AG08396 (cell line): Measurements from ENCODE around the gene CD96.
"Not testable (repeated sequence)": the region's sequence is repeated elsewhere in the genome, so short reads cannot be mapped to it uniquely, and the experiment has no call there.

ENCODE experiments used
- DNase-seq: peaks from one replicate; pipeline ENCODE4 v3.0.0; 2012; ENCODE audit warnings: low spot score, mixed read lengths

CD96 gene

DNA sequence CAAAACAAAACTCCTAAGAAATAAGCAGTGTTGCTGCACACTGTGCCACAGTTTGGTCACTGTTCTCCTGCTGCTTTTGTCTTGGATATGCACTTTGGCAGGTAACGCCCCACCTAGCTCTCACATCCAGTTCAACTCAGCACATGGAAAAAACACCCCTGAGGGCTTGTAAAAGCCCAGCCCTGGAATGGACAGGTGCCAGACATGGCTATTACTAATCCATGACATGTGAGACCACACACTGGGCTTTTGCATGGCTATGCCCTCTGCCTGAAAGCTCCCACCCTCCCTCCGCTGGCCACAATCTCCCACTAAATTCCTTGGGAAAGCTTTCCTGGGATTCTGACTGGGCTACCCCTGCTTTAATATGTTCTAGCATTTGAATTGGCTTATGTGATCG lies 77.8 kb downstream of the CD96 start:
- no peak for DNase-seq

DNA sequence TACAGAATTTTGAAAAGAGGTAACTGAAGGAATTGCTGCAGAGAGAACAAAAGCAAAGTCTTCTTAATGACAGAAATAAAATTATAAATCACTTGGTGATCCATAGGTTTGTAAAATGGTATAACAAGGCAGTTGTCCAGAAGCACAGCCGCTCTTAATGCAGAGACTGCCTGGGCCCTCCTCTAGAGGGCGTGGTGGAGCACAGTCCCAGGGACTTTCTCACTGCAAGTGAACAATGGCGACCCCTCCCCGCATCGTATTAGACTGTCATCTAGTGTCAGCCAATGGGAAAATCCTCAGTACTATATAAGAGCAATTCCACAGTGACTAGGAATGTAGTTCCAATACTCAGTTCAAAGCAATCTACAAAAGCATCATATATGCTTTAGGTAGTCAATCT lies 79.5 kb downstream of the CD96 start:
- DNase-seq: no peak

DNA sequence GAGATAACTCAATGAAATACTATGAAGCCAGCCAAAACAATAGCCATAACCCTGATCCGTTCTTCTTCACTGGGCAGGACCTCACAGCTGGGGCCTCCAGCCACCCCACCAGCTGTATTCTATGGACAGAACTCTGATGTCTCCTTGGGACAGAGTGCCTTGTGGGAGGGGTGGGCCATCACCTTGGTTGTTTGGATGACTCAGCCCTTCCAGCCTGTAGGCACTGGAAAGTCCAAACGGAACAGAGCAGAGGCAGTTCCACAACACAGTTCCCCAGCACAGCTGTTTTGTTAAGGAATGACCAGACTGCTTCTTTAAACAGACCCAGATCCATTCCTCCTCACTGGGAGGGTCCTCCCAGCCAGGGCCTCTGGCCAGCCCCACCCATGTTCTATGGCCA lies 85.1 kb downstream of the CD96 start:
- DNase-seq: peak; percentile 41

DNA sequence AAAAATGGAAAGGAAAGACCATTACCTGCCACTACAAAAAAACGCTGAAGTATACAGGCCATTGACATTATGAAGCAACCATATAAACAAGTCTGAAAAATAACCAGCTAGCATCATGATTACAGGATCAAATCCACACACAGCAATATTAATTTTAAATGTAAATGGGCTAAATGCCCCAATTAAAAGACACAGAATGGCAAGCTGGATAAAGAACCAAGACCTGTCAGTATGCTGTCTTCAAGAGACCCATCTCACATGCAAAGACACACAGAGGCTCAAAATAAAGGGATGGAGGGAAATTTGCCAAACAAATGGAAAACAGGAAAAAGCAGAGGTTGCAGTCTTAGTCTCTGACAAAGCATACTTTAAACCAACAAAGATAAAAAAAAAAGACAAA lies 87.0 kb downstream of the CD96 start:
- not testable (repeated sequence) for DNase-seq

DNA sequence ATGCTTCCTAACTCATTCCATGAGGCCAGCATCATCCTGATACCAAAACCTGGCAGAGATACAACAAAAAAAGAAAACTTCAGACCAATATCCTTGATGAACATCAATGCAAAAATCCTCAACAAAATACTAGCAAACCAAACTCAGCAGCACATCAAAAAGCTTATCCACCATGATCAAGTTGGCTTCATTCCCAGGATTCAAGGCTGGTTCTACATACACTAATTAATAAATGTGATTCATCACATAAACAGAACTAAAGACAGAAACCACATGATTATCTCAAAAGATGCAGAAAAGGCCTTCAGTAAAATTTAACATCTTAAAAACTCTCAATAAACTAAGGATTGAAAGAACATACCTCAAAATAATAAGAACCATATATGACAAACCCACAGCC lies 88.6 kb downstream of the CD96 start:
- not testable (repeated sequence) for DNase-seq

DNA sequence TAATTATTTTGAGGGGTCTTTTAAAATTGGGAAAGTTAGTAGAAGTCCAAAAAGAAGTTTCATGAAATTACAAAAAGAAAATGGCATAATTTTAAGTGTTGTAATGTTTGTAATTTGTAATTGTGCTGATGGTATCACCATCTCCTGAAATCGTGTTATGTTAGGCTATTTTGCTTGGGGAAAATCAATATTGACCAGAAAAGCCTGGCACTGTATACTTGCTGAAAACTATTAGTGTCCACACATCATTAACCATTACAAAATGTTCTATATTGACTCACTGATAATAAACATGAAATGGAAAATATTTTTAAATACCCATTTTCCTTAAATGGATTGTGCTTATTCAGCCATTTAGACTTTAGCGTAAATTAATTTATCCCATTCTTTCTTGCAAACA lies 93.4 kb downstream of the CD96 start:
- DNase-seq: no peak

DNA sequence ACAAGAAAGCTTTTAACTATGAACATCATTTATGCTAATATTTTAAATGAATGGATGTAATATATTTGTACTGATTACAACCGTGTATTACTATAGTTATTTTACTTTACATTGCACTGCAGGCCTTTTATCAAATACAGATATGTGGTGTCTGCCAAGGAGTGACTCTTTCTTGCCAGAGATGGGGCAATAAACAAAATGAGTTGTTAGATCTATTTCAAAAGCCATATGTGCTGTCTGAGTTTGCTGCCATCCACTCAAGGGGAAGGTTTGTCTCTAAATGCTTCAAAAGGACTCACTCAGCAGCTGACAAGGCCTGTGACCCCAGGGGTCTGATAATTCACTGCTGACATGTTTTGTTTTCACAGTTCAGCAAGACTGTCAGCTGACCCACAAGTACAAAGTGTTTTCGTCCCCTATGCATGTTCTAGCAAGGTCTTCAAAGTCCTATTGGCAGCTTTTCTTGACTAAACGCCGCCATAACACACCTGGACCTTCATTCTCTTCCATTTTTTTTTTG lies 94.4 kb downstream of the CD96 start:
- DNase-seq: no peak

DNA sequence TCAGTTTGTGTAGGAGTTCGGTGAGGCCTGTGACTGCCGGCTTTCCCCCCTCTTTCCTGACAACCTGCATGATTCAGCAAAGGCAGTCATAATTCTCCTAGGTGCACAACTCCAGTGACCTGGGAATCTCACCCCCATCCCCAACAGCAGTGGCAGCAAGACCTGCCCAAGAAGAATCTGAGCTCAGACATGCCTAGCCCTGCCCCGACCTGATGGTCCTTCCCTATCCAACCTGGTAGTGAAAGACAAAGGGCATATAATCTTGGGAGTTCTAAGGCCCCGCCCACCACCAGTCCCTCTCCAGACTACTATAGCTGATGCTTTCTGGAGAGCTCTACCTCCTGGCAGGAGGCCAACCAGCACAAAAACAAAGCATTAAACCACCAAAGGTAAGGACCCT lies 97.3 kb downstream of the CD96 start:
- no peak for DNase-seq

DNA sequence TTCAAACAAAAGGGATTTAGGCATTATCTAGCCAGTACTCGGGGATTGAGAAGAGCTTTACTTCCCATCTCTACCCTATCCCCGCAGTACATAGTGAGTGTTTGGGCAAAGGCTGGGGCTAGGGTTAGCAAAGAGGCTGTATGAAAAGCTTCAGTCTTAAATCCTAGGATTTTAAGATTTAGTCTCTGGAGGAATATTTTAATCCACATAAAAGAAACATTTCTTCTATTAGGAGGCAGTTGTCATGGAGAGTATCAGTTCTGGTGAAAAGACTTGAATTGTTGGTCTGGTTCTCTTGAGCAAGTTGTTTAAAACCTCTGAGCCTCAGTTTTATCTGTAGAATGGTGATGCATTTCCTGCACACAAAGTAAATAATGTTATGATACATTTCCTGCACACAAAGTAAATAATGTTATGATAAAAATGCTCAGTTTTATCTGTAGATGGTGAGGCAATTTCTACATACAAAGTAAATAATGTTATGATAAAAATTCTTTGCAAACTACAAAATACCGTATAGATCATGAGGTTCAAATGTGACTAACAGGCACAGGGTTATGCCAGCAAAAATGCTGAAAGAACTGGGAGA lies 107.1 kb downstream of the CD96 start:
- no peak for DNase-seq

DNA sequence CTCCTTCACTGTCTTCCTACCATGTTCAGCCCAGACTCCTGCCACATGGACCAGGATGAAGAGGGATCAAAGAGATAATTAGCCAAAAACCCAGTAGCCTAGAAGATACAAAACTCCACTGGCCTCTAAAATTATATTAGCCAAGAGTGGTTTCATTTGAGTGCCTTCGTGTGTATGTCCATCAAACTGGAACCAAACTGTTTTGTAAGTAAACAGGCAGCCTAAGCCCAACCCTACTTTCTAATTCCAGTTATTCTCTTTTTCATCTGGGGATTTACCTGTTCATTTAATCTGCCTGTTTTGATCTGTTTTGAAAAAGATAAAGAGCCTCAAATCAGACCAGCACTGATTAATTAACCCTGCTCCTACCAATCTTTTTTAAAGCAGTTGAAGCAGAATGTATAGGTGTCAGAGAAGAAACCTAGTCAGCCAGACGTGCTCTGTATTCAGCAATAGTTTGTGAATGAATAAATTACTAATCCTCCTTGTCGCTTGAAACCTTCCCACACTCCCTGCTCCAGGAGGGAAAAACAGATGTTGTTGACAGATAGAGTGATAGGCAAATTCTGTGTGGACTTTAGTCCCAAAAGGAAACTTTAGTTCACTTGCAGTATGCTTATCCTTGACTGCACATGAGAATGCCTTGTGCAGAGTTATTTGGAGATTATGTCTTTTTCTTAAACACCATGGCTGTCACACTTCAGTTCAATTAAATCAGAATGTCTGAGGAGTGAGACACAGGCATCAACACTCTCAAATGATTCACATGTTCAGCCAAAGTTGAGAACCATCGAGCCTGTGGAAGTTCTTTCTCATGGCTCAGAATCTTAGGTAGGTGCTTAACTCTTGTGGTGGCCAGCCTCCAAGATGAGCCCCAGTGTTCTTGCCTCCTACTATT lies 108.6 kb downstream of the CD96 start:
- no peak for DNase-seq

DNA sequence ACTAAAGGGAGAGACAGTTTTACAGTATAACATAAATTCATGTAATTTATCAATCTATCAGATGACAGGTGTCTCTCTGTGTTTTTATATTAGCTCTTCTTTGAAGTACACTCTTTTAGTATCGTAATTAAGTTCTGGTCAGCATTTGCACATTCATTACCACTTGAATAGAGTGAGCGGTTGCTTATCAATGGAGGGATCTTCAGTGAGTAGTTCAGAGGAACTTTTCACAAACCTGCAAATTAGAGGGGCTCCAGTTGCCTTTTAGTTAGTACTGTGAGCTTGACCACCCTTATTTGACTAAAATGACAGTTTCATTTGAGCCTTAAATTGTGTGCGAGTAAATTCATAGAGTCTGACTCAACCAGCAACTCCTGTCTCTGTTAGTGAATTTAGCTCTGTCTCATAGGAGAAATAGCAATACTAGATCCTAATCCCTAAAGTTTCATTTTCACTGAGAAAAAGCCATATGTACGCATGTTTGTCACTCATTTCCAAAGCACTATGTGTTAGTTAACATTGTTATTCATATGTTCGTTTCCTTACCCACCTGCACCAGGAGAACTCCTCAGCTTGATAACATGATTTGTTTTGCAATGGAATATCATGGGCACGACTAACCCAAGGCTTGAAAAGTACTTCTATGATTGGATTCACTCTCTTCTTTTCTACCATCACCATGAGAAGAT lies 110.6 kb downstream of the CD96 start:
- no peak for DNase-seq

DNA sequence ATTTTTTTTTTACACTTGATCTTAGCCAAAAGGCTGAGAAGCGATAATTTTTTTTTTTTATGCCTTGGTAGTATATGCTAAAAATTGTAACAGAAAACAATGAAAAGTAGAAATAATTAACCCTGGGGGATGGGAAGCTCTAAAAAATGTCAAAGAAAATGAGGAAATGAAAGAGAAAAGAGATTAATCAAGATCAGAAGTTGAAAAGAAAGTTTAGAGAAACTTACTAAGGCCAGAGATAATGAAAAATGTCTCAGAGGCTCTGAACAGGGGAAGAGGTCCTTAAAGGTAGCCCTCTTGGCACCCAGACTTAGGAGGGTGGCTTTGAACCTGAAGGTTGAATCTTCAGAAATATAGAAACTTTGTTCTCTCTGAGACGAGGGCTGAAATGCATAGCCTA lies 111.8 kb downstream of the CD96 start:
- no peak for DNase-seq

DNA sequence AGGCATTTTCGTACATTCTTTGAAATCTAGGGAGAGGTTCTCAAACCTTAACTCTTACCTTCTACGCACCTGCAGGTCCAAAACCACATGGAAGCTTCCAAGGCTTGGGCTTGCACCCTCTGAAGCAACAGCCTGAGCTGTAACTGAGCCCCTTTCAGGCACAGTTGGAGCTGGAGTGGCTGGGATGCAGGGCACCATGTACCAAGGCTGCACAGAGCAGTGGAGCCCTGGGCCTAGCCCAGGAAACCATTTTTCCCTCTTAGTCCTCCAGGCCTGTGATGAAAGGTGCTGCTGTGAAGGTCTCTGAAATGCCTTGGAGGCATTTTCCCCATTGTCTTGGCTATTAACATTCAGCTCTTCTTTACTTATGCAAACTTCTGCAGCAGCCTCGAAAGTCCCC lies 120.0 kb downstream of the CD96 start:
- DNase-seq: no peak

DNA sequence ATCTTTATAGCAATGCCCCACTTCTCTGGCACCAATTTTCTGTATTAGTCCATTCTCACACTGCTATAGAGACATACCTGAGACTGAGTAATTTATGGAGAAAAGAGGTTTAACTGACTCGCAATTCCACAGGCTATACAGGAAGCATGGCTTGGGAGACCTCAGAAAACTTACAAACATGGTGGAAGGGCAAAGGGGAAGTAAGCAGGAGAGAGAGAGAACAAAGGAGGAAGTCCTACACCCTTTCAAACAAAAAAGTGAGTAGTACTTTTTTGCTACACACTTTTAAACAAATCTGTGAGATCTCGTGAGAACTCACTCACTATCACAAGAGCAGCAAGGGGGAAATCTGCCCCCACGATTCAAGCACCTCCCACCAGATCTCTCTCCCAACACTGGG lies 120.9 kb downstream of the CD96 start:
- no peak for DNase-seq

DNA sequence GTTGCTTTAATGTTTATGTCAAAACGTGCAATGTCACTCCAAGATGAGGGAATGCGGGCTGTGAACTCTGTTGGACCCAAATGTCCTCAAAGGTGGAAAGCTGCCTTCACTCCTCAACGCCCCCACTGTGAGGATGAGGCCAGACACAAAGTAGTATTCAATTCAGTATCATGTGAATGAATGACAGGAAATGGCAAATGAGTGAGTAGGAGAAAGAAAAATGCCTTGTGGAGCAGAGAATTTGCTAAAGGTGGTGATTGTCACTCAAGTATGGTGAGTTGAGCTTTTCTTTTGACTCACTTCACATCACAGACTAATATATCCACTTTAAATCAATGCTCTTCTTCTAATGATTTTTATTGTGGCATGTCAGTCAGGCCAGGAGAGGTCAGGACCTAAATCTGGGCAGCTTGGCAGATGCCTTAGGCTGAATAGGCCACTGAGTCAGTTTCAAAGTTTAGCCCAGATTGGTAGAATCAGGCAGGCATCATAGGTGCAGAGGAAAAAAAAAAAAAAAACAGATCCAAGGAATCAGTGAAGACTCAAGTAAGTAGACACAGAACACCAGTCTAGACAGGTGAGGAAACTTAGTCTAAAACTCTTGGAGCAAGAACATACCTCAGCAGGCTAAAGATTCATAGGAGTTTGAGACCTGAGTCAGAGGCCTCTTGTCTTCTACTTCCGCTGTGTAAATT lies 124.2 kb downstream of the CD96 start:
- no peak for DNase-seq

DNA sequence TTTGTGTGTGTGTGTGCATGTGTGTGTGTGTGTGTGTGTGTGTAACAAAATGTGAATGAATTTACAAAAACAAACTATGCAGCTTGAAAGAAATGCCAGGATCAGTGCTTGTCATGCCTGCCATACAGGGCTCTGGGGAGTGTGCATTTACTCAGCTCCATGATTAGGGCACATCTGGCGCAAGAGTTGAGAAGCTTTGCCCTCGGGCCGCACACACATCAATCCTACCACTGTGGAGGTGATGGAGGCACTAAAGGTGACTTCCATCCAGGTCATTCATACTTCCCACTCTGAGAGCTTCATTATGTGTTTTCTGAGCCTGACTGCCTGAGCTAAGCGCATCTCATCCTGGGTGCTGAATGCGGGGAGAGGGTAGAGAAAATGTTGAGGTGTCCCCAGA lies 125.2 kb downstream of the CD96 start:
- DNase-seq: no peak

DNA sequence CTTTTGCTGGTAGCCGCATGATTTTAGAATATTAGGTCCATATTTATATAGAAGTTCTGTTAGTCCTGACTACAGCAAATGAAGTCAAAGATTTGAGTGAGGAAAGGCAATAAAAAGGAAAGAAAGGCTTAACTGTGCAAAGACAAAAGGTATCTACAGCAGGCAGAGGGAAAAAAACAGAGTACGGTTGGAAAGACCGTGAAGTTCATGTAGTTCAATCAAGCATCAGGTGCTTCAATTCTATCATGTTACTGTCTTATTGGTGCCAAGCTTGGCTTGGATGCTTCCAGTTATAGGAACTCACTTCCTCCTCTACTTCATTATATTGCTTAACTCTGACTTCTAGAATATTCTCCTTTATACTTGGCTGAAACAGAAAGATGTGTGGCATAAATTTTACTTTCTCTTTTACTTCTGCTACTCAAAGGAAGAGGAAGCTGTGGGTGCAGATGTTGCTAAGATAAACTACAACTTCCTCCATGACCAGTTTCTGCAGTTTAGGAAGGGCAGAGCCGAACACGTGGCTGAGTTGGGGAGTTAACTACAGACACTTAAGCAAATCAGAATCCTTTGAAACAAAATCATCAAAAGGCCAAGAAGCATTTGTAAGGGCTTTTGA lies 125.7 kb downstream of the CD96 start:
- peak; percentile 15 for DNase-seq

DNA sequence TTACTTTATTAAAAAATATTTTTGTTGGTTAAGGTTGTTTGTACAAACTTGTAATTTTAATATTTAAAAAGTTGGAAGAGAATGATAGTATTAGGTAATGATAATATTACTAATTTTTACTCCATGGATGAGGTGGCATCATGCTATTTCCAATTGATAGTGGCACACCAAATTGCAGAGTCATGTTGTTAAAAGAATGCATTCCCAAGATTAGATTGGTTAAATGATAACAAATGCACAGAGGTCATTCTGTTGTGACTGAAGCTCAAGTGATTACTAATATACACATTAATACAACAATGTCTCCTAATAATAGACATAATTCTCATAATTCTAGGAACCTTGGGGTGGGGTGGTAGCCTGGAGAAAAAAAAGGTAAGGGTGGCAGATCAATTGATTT lies 126.3 kb downstream of the CD96 start:
- no peak for DNase-seq

DNA sequence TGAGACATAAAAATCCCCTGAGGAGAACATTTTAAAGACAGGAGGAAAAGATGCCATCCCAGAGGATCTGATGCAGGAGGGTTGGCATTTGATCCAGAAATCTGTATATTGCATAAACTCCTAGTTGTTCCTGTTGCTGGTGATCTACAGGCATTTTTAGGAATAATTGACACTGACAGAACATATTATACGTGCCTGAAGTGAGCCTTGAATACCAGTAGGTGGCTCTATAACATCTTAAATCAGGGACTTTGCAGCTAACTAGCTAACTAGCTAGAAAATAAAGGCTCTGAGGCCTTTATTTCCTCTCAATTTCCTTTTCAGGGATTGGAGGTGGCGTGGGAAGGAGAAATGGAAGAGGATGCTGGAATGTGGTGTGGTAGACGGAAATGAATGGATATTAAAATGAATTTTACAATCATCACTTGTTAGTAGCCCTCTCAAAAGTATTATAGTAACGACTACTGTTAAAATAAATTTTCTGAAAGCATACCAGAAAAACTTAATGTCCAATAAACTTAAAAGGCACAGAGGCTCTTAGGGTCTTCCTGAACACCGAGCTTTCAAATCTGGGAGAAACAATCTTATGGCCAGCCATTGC lies 127.0 kb downstream of the CD96 start:
- peak; percentile 45 for DNase-seq

DNA sequence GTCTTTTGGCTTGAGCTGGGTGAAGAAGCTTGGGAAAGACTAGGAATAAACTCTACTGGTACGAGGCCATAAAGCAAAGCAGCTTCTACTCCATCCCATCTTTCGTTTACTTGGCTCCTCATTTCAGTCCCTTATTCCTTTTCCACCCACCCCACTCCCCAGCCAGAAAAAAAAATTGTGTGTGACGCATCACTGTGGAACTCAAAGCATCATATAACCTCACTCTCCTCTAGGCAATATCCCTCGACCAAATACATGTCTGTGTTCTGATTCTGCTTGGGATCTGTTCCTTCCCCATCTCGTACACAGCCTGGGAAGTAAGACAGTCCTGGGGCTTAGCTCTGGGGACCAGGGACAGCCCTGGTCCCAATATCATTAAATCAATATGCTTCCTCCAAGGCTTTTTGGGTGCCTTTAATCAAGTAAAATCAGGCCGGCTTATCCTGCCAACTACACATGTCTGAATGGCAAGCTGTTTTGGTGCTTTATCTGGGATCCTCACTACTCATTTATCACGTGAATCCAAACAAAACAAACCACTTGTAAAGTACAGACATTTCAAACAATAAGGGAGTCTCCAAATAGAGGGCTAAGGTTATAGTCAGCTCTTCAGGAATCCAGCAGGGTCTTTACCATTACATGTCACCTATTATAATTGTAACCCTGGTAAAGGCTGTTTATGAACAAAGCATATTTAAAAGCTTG lies 128.1 kb downstream of the CD96 start:
- peak; percentile 23 for DNase-seq

DNA sequence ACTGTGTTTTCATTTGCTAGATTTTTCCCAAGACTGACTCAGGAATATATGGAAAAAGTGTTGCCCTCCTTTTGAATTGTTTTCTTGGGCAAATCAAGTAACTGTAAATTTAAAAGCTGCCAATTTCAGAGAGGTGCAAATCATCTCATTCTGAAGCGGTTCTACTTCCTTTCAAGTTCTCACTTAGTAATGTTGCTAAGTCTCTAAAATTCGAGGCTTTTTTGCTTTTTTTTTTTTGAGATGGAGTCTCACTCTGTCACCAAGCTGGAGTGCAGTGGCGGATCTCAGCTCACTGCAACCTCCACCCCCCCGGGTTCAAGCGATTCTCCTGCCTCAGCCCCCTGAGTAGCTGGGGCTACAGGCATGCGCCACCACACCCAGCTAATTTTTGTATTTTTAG lies 130.5 kb downstream of the CD96 start:
- DNase-seq: not testable (repeated sequence)
